K562 (cell line): ENCODE measurements around the gene ASMTL. TPM values are rescaled to one million over a fixed set of nuclear protein-coding genes. Genes with fewer than 3 reads are reported as not detected.

Source experiments
- BDP1 ChIP-seq: IDR thresholded peaks from 3 replicates; pipeline ENCODE4 v1.6.1; 2011; ENCODE audit not compliant: insufficient read length, insufficient read depth
- CHD2 ChIP-seq: IDR thresholded peaks from 2 replicates; pipeline ENCODE4 v1.6.1; 2011; ENCODE audit warnings: low read depth, low read length
- DNMT1 ChIP-seq: fragments of 450-650 bp; IDR thresholded peaks from 2 replicates; pipeline ENCODE4 v1.6.1; 2016; ENCODE audit warnings: antibody characterized with exemption, mild to moderate bottlenecking
- HOXB6 ChIP-seq: fragments of 250-450 bp; sonication (Bioruptor Pico); IDR thresholded peaks from 2 replicates; pipeline ENCODE4 v1.5.1; 2022; ENCODE audit warnings: mild to moderate bottlenecking, borderline replicate concordance
- MTA3 ChIP-seq: fragments of 450-650 bp; formaldehyde crosslinking; IDR thresholded peaks from 2 replicates; pipeline ENCODE4 v1.6.1; 2017; ENCODE audit warnings: mild to moderate bottlenecking, borderline replicate concordance
- NR2F6 ChIP-seq: fragments of 450-650 bp; formaldehyde crosslinking; IDR thresholded peaks from 2 replicates; pipeline ENCODE4 v1.4.0; 2020; ENCODE audit warnings: mild to moderate bottlenecking
- PHF8 ChIP-seq: fragments of 200-600 bp; sonication (generic); IDR thresholded peaks from 2 replicates; pipeline ENCODE4 v1.6.1; 2012; ENCODE audit warnings: mixed run types, mild to moderate bottlenecking, inconsistent platforms, low read length, moderate library complexity, borderline replicate concordance
- POLR2A ChIP-seq: fragments of 450-650 bp; conservative IDR thresholded peaks from 2 replicates; pipeline ENCODE4 v1.6.1; 2016
- TBL1XR1 ChIP-seq, 2 experiments: IDR thresholded peaks; 2 replicates each; pipeline ENCODE4 v1.6.1; 2012; ENCODE audit warnings: improper control_type of control experiment in 2 of 2, low read length in 2 of 2, mild to moderate bottlenecking in 1 of 2
- USF1 ChIP-seq: sonication (generic); formaldehyde crosslinking; IDR thresholded peaks from 2 replicates; pipeline ENCODE4 v1.9.0; 2022; ENCODE audit warnings: mild to moderate bottlenecking, missing genetic modification reagents
- ZKSCAN3 ChIP-seq: fragments of 250-450 bp; sonication (Bioruptor Pico); IDR thresholded peaks from 2 replicates; pipeline ENCODE4 v1.4.0; 2020
- ZNF24 ChIP-seq: fragments of 450-650 bp; IDR thresholded peaks from 2 replicates; pipeline ENCODE4 v1.6.1; 2016
- polyA plus RNA-seq, 8 experiments: library from polyadenylated mRNA; depleted of rRNA in 4 of 8; stranded (reverse) in 5 of 8; unstranded in 3 of 8; fragments of >200 nt; fragmentation: Nextera tagmentation in 2 of 8; fragmentation: Illumina TruSeq in 1 of 8; extraction: Ambion mirVana in 2 of 8; extraction: Trizol in 1 of 8; gene quantifications; 2 replicates each; pipeline versions ENCODE4 v1.2.1 to v1.2.3, GENCODE V29; 2011 to 2014; ENCODE audit warnings: inconsistent platforms in 1 of 8, missing spikeins in 1 of 8
- total RNA-seq, 7 experiments: library from RNA; depleted of rRNA in 6 of 7; stranded (reverse); fragments of >200 nt in 6 of 7; fragmentation: Illumina TruSeq in 2 of 7; extraction: Trizol in 2 of 7; gene quantifications; 2 replicates each; pipeline versions ENCODE4 v1.2.1 to v1.2.3, GENCODE V29; 2011 to 2021; ENCODE audit warnings: low replicate concordance in 1 of 7
- TF ChIP-seq, protein P1 (sequence below), 2 experiments: fragments of 450-650 bp; conservative IDR thresholded peaks; 2 replicates each; pipeline ENCODE4 v1.6.1; 2017; ENCODE audit warnings: mild to moderate bottlenecking in 2 of 2, moderate library complexity in 2 of 2
- TF ChIP-seq, protein P2 (sequence below), 2 experiments: IDR thresholded peaks; 2 replicates each; pipeline ENCODE4 v1.6.1; 2011; ENCODE audit warnings: borderline replicate concordance in 1 of 2, control low read depth in 1 of 2, low read depth in 1 of 2, low read length in 1 of 2, mild to moderate bottlenecking in 1 of 2, mixed read lengths in 1 of 2, moderate library complexity in 1 of 2; ENCODE audit not compliant: insufficient read depth in 1 of 2, insufficient read length in 1 of 2, poor library complexity in 1 of 2, severe bottlenecking in 1 of 2; ENCODE audit errors: extremely low read depth in 1 of 2
- TF ChIP-seq, protein P3 (sequence below): fragments of 250-450 bp; sonication (Bioruptor Pico); IDR thresholded peaks from 2 replicates; pipeline ENCODE4 v1.4.0; 2020; ENCODE audit warnings: mild to moderate bottlenecking, moderate library complexity
- TF ChIP-seq, protein P4 (sequence below): fragments of 200-800 bp; sonication (Bioruptor generic); IDR thresholded peaks from 2 replicates; pipeline ENCODE4 v1.6.1; 2017; ENCODE audit warnings: missing genetic modification characterization, missing compliant biosample characterization
- TF ChIP-seq, protein P5 (sequence below), 2 experiments: fragments of 450-650 bp in 1 of 2; sonication (generic) in 1 of 2; formaldehyde crosslinking; conservative IDR thresholded peaks; 2 replicates each; pipeline versions ENCODE4 v1.4.0 to v1.8.1; 2020 to 2022; ENCODE audit warnings: mild to moderate bottlenecking in 1 of 2, missing genetic modification reagents in 1 of 2

ASMTL gene
- total and polyA plus RNA-seq, 9 of the 15 experiments (the other 6 are each of a cell fraction or from before 2014, with no cell fraction given) = 0.56 to 20.6 (median 7.6) TPM

GRCh38 chrX:1452516-1453394 lies at the start of gene ASMTL (continued):
- TF ChIP-seq, protein P1, sequence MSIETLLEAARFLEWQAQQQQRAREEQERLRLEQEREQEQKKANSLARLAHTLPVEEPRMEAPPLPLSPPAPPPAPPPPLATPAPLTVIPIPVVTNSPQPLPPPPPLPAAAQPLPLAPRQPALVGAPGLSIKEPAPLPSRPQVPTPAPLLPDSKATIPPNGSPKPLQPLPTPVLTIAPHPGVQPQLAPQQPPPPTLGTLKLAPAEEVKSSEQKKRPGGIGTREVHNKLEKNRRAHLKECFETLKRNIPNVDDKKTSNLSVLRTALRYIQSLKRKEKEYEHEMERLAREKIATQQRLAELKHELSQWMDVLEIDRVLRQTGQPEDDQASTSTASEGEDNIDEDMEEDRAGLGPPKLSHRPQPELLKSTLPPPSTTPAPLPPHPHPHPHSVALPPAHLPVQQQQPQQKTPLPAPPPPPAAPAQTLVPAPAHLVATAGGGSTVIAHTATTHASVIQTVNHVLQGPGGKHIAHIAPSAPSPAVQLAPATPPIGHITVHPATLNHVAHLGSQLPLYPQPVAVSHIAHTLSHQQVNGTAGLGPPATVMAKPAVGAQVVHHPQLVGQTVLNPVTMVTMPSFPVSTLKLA (conservative IDR thresholded peaks at IDR 0.05) = peak; percentile 34 to 62; a peak in 2 of 4 replicates
- TF ChIP-seq TBL1XR1 (IDR thresholded peaks at IDR 0.05; ENCODE audit: low read length in 2 of 2) (no peak), DNMT1 (no peak), PHF8 (peak; percentile 78; the same call in 1 of the 2 replicates), HOXB6 (CRISPR knock-in tag) (no peak), USF1 (CRISPR knock-in tag) (peak; percentile 44; the same call in 1 of the 2 replicates), BDP1 (no peak), ZNF24 (no peak), CHD2 (peak; percentile 83), POLR2A (peak; percentile 83), MTA3 (no peak), NR2F6 (no peak), ZKSCAN3 (no peak)
- TF ChIP-seq, protein P2, sequence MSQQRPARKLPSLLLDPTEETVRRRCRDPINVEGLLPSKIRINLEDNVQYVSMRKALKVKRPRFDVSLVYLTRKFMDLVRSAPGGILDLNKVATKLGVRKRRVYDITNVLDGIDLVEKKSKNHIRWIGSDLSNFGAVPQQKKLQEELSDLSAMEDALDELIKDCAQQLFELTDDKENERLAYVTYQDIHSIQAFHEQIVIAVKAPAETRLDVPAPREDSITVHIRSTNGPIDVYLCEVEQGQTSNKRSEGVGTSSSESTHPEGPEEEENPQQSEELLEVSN (IDR thresholded peaks at IDR 0.05; ENCODE audit: borderline replicate concordance in 1 of 2, extremely low read depth in 1 of 2, insufficient read depth in 1 of 2, insufficient read length in 1 of 2, low read depth in 1 of 2, low read length in 1 of 2, poor library complexity in 1 of 2, severe bottlenecking in 1 of 2) = peak in 1 of 2 experiments; percentile 27
- TF ChIP-seq, protein P3, sequence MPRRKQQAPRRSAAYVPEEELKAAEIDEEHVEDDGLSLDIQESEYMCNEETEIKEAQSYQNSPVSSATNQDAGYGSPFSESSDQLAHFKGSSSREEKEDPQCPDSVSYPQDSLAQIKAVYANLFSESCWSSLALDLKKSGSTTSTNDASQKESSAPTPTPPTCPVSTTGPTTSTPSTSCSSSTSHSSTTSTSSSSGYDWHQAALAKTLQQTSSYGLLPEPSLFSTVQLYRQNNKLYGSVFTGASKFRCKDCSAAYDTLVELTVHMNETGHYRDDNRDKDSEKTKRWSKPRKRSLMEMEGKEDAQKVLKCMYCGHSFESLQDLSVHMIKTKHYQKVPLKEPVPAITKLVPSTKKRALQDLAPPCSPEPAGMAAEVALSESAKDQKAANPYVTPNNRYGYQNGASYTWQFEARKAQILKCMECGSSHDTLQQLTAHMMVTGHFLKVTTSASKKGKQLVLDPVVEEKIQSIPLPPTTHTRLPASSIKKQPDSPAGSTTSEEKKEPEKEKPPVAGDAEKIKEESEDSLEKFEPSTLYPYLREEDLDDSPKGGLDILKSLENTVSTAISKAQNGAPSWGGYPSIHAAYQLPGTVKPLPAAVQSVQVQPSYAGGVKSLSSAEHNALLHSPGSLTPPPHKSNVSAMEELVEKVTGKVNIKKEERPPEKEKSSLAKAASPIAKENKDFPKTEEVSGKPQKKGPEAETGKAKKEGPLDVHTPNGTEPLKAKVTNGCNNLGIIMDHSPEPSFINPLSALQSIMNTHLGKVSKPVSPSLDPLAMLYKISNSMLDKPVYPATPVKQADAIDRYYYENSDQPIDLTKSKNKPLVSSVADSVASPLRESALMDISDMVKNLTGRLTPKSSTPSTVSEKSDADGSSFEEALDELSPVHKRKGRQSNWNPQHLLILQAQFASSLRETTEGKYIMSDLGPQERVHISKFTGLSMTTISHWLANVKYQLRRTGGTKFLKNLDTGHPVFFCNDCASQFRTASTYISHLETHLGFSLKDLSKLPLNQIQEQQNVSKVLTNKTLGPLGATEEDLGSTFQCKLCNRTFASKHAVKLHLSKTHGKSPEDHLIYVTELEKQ (CRISPR knock-in tag) = no peak
- TF ChIP-seq, protein P4, sequence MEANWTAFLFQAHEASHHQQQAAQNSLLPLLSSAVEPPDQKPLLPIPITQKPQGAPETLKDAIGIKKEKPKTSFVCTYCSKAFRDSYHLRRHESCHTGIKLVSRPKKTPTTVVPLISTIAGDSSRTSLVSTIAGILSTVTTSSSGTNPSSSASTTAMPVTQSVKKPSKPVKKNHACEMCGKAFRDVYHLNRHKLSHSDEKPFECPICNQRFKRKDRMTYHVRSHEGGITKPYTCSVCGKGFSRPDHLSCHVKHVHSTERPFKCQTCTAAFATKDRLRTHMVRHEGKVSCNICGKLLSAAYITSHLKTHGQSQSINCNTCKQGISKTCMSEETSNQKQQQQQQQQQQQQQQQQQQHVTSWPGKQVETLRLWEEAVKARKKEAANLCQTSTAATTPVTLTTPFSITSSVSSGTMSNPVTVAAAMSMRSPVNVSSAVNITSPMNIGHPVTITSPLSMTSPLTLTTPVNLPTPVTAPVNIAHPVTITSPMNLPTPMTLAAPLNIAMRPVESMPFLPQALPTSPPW = peak; percentile 71; the same call in 1 of the 2 replicates
- TF ChIP-seq, protein P5, sequence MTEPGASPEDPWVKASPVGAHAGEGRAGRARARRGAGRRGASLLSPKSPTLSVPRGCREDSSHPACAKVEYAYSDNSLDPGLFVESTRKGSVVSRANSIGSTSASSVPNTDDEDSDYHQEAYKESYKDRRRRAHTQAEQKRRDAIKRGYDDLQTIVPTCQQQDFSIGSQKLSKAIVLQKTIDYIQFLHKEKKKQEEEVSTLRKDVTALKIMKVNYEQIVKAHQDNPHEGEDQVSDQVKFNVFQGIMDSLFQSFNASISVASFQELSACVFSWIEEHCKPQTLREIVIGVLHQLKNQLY (CRISPR knock-in tag; conservative IDR thresholded peaks at IDR 0.05) = no peak
